ENCODE data around the gene TEX22. TPM values are rescaled to one million over a fixed set of nuclear protein-coding genes. Genes with fewer than 3 reads are reported as not detected.
A peak's percentile ranks its signal among the peaks of the same experiment; 100 is the strongest.
"Not testable (repeated sequence)": the region's sequence is repeated elsewhere in the genome, so short reads cannot be mapped to it uniquely, and the experiment has no call there.

TEX22 gene
- total RNA-seq, 2 experiments from 2014 or later: 1.9 to 2.4 TPM

DNA sequence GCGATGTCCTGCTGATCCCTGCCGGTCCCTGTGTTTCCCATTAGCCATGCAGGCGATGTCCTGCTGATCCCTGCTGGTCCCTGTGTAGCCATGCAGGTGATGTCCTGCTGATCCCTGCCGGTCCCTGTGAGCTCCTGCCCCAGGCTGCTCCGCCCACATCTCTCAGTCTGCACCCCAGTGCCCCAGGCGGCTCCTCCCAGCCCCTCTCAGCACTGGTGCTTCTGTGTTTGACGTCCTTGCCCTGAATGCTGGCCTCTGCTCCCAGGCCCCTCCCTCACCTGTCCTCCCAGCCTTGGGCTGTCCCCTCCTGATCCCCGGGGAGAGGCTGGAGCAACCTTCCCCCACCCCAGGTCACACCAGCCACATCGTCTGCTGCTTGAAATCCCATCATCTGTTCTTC is 41.4 kb upstream of the TEX22 start:
- H3K4me3 Mint-ChIP-seq: no peak overlapping the region

DNA sequence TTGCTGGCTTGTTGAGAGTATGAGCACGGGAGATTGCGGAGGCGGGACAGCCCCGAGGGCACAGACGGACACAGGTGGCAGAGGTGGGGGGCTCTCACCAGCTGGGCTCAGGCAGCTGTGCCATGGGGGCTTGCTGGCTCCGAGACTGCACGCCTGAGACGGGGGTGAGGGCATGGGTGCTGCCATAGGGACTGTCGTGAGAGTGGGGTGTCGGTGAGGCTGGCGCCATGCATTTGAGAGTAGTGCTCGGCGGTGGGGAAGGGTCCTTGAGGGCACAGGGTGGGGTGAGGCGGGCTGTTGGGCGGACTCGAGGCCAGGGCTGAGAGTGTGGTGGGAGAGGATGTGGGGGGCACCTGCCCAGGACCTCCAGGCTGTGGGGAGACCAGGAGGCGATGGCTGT is 40.7 kb upstream of the TEX22 start:
- H3K4me1 Mint-ChIP-seq (ENCODE audit: low read depth): no peaks in the 10 kb centered on the region
- no peaks in the 10 kb centered on the region for H3K9me3 Mint-ChIP-seq (ENCODE audit: insufficient read depth)
- POLR2A ChIA-PET: no interaction called here
- no peaks in the 10 kb centered on the region for H3K27me3 Mint-ChIP-seq (ENCODE audit: low read depth)
- CTCF ChIA-PET: no interaction called here
- no peak overlapping the region for H3K4me3 Mint-ChIP-seq
- ATAC-seq (no peak), DNase-seq (no peak)
- no peak overlapping the region for H3K27ac Mint-ChIP-seq
- peaks cover 3% of the 10 kb centered on the region for H3K36me3 Mint-ChIP-seq (ENCODE audit: low read depth)

More for the DNA sequence above, 41.4 kb upstream of the TEX22 start:
- Mint-ChIP-seq H3K27me3 (ENCODE audit: low read depth) (no peaks in the 10 kb centered on the region), H3K4me1 (ENCODE audit: low read depth) (peaks cover 3% of the 10 kb centered on the region), H3K9me3 (ENCODE audit: insufficient read depth) (no peaks in the 10 kb centered on the region), H3K36me3 (ENCODE audit: low read depth) (peaks cover 3% of the 10 kb centered on the region), H3K27ac (no peak overlapping the region)
- ATAC-seq: no peak
- ChIA-PET POLR2A (no interaction called here), CTCF (no interaction called here)
- no peak for DNase-seq

GRCh38 chr14:105358140-105358846 is 40.0 kb upstream of the TEX22 start:
- H3K27ac Mint-ChIP-seq: no peak overlapping the region
- POLR2A ChIA-PET: no interaction called here
- peaks cover 3% of the 10 kb centered on the region for H3K36me3 Mint-ChIP-seq (ENCODE audit: low read depth)
- CTCF ChIA-PET: no interaction called here
- peaks cover 2% of the 10 kb centered on the region for H3K27me3 Mint-ChIP-seq (ENCODE audit: low read depth)
- no peaks in the 10 kb centered on the region for H3K4me1 Mint-ChIP-seq (ENCODE audit: low read depth)
- H3K9me3 Mint-ChIP-seq (ENCODE audit: insufficient read depth): no peaks in the 10 kb centered on the region
- no peak overlapping the region for H3K4me3 Mint-ChIP-seq
- no peak for ATAC-seq
- no peak for DNase-seq

DNA sequence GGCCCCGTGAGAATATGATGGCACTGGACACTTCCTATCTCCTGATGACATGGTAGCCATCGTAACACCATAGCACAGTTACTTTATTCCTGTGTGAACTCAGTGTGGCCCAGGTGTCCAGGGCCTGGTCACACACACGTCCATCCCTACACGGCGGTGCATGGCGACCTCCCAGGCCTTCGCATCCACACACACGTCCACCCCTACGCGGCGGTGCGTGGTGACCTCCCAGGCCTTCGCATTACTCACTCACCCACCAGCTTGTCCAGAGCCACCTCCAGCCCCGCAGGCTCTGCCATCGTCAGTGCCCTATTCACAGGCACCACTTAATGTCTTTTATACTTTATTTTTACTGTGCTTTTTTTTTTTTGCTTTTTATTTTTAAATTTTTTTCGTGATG is 39.4 kb upstream of the TEX22 start:
- Mint-ChIP-seq H3K4me3 (no peak overlapping the region), H3K4me1 (ENCODE audit: low read depth) (peaks cover 4% of the 10 kb centered on the region), H3K27me3 (ENCODE audit: low read depth) (peaks cover 7% of the 10 kb centered on the region), H3K9me3 (ENCODE audit: insufficient read depth) (no peaks in the 10 kb centered on the region), H3K27ac (no peak overlapping the region), H3K36me3 (ENCODE audit: low read depth) (peaks cover 3% of the 10 kb centered on the region)
- no peak for DNase-seq
- ChIA-PET POLR2A (interaction anchor here (0.7 kb wide), 1 partner anchor 26 kb away, joined by 3 read pairs; no protein-coding TSS in a partner anchor), CTCF (no interaction called here)
- no peak for ATAC-seq

- ATAC-seq; DNase-seq; H3K4me1 Mint-ChIP-seq (ENCODE audit: low read depth); H3K4me3 Mint-ChIP-seq; POLR2A ChIA-PET; H3K9me3 Mint-ChIP-seq (ENCODE audit: insufficient read depth); H3K27ac Mint-ChIP-seq; H3K27me3 Mint-ChIP-seq (ENCODE audit: low read depth); H3K36me3 Mint-ChIP-seq (ENCODE audit: low read depth): not testable (repeated sequence)
- CTCF ChIA-PET: interaction anchor here (1.0 kb wide), 1 partner anchor 10 kb away, joined by 3 read pairs; no protein-coding TSS in a partner anchor
Observed at GRCh38 chr14:105361412-105361811, 36.9 kb upstream of the TEX22 start.

DNA sequence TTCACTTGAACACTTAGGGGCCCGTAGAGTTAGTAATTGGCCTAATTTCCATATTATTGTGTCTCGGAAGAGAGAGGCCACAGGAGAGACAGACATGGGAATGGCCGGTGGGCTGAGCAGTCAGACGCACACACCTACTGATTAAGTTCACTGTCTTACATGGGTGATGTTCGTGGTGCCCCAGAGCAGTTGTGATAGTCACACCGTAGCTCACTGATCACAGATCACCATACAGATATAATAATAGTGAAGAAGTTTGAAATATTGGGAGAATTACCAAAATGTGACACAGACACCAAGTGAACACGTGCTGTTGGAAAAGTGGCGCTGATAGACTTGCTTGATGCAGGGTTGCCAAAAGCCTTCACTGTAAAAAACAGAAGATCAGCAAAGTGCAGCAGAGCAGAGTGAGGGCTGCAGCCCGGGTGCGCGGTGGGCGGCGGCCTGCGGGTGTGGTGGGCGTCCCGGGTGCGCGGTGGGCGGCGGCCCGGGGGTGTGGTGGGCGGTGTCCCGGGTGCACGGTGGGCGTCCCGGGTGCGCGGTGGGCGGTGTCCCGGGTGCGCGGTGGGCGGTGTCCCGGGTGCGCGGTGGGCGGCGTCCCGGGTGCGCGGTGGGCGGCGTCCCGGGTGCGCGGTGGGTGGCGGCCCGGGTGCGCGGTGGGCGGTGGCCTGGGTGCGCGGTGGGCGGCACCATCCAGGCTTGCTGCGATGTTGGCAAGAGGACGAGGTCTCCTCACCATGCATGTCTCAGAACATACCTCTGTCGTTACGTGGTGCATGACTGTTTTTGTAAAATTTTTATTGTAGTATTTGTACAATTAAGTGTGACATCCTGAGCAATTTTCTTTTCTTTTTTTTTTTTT is 34.3 kb upstream of the TEX22 start:
- H3K4me1 Mint-ChIP-seq (ENCODE audit: low read depth): peaks cover 5% of the 10 kb centered on the region
- ChIA-PET CTCF (interaction anchor here (1.5 to 2.1 kb wide), 2 partner anchors 12 to 126 kb away, joined by 7 to 8 read pairs; no protein-coding TSS in a partner anchor), POLR2A (no interaction called here)
- H3K27me3 Mint-ChIP-seq (ENCODE audit: low read depth): peaks cover 8% of the 10 kb centered on the region
- DNase-seq (peak; percentile 39), ATAC-seq (peak; percentile 80)
- H3K4me3 Mint-ChIP-seq: peak overlapping the region; percentile 5
- no peaks in the 10 kb centered on the region for H3K9me3 Mint-ChIP-seq (ENCODE audit: insufficient read depth)
- H3K27ac Mint-ChIP-seq: no peak overlapping the region
- H3K36me3 Mint-ChIP-seq (ENCODE audit: low read depth): peaks cover 3% of the 10 kb centered on the region

DNA sequence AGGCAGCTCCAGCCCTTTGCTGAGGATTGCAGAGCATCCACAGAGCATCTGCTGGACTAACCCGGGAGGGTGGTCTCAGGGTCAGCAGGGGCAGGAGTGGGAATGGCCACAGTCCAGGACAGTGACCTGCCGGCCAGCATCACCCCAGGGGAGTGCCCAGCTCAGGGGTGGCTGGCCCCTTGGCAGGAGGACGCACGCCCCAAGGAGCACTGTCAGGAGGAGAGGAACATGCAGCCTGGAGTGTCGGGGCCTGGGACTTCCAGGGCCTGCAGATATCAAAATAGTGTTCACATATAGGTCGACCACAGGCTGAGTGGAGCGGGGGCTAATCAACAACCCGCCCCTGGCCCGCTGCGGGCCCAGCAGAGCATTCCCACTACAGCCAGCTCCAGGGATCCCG is 33.2 kb upstream of the TEX22 start:
- Mint-ChIP-seq H3K4me3 (no peak overlapping the region), H3K27me3 (ENCODE audit: low read depth) (peaks cover 8% of the 10 kb centered on the region), H3K27ac (no peak overlapping the region), H3K9me3 (ENCODE audit: insufficient read depth) (no peaks in the 10 kb centered on the region), H3K36me3 (ENCODE audit: low read depth) (peaks cover 3% of the 10 kb centered on the region), H3K4me1 (ENCODE audit: low read depth) (peaks cover 5% of the 10 kb centered on the region)
- ChIA-PET CTCF (interaction anchor here (0.8 to 2.1 kb wide), 2 partner anchors 13 to 125 kb away, joined by 4 to 8 read pairs; no protein-coding TSS in a partner anchor), POLR2A (no interaction called here)
- no peak for ATAC-seq
- no peak for DNase-seq

GRCh38 chr14:105365681-105366080 is 32.7 kb upstream of the TEX22 start:
- peaks cover 7% of the 10 kb centered on the region for H3K4me1 Mint-ChIP-seq (ENCODE audit: low read depth)
- H3K27ac Mint-ChIP-seq: no peak overlapping the region
- H3K27me3 Mint-ChIP-seq (ENCODE audit: low read depth): peaks cover 8% of the 10 kb centered on the region
- no peak overlapping the region for H3K4me3 Mint-ChIP-seq
- ChIA-PET CTCF (interaction anchor here (0.8 to 2.1 kb wide), 2 partner anchors 14 to 124 kb away, joined by 4 to 8 read pairs; no protein-coding TSS in a partner anchor), POLR2A (no interaction called here)
- no peak for ATAC-seq
- no peaks in the 10 kb centered on the region for H3K9me3 Mint-ChIP-seq (ENCODE audit: insufficient read depth)
- no peak for DNase-seq
- peaks cover 3% of the 10 kb centered on the region for H3K36me3 Mint-ChIP-seq (ENCODE audit: low read depth)

- ChIA-PET POLR2A (no interaction called here), CTCF (interaction anchor here (0.7 to 2.1 kb wide), 2 partner anchors 114 to 124 kb away, joined by 3 to 8 read pairs; no protein-coding TSS in a partner anchor)
- Mint-ChIP-seq H3K4me3 (no peak overlapping the region), H3K36me3 (ENCODE audit: low read depth) (no peaks in the 10 kb centered on the region), H3K27me3 (ENCODE audit: low read depth) (peaks cover 8% of the 10 kb centered on the region), H3K4me1 (ENCODE audit: low read depth) (peaks cover 10% of the 10 kb centered on the region), H3K27ac (no peak overlapping the region), H3K9me3 (ENCODE audit: insufficient read depth) (no peaks in the 10 kb centered on the region)
- no peak for ATAC-seq
- DNase-seq: no peak
Observed at GRCh38 chr14:105366386-105367074, 31.8 kb upstream of the TEX22 start.

DNA sequence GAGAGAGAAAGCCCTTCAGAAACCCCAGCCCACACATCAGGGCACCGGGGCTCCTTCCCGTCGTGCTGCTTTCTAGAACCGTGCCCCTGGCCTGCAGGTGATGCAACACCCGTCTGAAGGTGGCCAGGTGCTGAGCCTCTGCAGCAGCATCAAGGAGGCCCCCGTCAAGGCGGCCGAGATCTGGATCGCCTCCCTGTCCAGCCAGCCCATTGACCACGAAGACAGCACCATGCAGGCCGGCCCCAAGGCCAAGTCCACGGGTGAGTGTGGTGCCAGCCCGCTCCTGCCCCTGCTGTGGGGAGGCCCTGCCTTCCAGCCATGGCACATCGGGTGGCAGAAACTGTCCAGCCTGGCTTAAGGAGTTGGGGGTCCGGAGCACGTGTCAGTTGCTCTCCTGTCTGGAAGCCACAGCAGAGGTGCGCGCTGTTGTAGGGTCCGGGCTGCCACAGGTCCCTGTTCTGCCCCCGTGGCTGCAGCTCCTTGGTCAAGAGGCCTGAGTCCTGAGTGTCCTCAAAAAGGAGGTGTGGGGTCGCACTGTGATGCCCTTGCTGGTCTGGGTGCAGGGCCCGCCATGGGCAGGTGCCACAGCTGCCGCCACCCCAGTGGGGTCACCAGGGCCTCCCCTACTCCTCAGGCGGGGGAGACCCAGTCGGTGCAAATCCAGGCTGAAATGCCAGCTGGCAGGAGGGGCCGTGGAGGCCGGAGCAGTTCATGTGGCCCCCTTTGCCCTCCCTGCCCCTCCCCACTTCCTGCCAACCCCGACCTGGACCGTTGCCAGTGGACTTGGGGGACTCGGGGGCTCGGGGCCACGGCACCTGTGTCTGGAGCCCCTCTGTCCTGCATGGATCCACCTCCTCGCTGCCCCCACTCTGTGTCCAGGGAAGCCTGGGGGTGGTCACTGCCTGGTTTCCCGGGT is 31.0 kb upstream of the TEX22 start:
- no peak overlapping the region for H3K4me3 Mint-ChIP-seq
- ChIA-PET CTCF (interaction anchor here (10.6 kb wide), 1 partner anchor 123 kb away, joined by 157 read pairs; the partner anchor contains the start of gene TEDC1), POLR2A (no interaction called here)
- no peak overlapping the region for H3K27ac Mint-ChIP-seq
- H3K4me1 Mint-ChIP-seq (ENCODE audit: low read depth): peaks cover 10% of the 10 kb centered on the region
- DNase-seq (no peak), ATAC-seq (no peak)
- H3K9me3 Mint-ChIP-seq (ENCODE audit: insufficient read depth): no peaks in the 10 kb centered on the region
- peaks cover 8% of the 10 kb centered on the region for H3K27me3 Mint-ChIP-seq (ENCODE audit: low read depth)
- no peaks in the 10 kb centered on the region for H3K36me3 Mint-ChIP-seq (ENCODE audit: low read depth)

GRCh38 chr14:105368032-105368417 is 30.3 kb upstream of the TEX22 start:
- Mint-ChIP-seq H3K27me3 (ENCODE audit: low read depth) (peaks cover 8% of the 10 kb centered on the region), H3K9me3 (ENCODE audit: insufficient read depth) (no peaks in the 10 kb centered on the region), H3K4me1 (ENCODE audit: low read depth) (peaks cover 10% of the 10 kb centered on the region), H3K36me3 (ENCODE audit: low read depth) (no peaks in the 10 kb centered on the region), H3K27ac (no peak overlapping the region), H3K4me3 (no peak overlapping the region)
- POLR2A ChIA-PET: no interaction called here
- CTCF ChIA-PET: interaction anchor here (10.6 kb wide), 1 partner anchor 123 kb away, joined by 157 read pairs; the partner anchor contains the start of gene TEDC1
- DNase-seq (no peak), ATAC-seq (no peak)

All from activated CD8-positive, alpha-beta T cell treated with anti-CD3 and anti-CD28 coated beads, Interleukin-2, amount 10 ng/mL, durations not matched to agents 7 days and 5 days (primary cell).